ENCODE measurements around the gene CEP83. TPM values are rescaled to one million over a fixed set of nuclear protein-coding genes. Genes with fewer than 3 reads are reported as not detected.

The CEP83 gene
- polyA plus RNA-seq, 1 donor (not counting 4 experiments of a cell fraction or from before 2014, with no cell fraction given), result 9.5 TPM

DNA sequence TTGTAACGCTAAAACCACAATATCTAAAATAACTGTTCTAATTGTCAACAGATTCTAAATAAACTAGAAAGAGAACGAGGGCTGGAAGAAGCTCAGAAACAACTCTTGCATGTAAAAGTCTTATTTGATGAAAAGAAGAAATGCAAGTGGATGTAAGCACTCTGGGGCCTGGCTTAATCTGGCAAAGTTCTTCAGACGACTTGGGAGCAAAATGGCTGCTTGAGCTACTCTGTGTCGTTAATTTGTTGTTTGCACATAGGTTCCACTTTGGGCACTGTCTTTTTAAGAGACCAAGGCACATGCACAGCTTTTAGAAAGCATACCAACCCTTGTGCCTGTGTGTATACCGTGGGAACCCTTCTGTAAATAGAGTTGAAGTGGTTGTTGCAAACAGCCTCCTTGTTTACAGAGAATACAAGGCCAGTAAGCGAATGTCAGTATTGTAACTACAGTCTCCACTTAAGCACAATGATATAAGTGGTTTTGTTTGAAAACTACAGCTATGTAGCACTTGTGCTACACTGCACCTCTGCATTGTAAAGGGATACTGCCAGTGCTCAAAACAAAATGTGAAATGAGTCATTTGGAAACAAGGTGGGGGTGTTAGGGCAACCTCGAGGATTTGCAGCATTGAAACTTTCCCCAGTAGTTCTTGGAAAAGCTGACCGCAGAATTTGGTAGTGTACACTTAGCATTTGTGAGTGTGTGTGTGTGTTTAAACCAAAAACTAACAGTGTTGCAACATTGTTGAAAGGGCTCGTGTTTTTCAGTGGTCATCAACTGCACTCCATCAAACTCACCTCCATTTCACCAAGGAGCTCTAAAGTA is 154.3 kb downstream of the CEP83 start:
- no peaks in the 10 kb centered on the region for H3K27me3 ChIP-seq (ENCODE audit: control insufficient read depth, extremely low read depth, insufficient read depth, low read length)
- dilution Hi-C loops (cut with MboI; ENCODE audit: extremely low pct_ligation_motif_present, low sequenced_read_pairs), result no loop called here
- TF ChIP-seq EZH2 (IDR thresholded peaks at IDR 0.05; ENCODE audit: low read length), result no peak
- TF ChIP-seq, protein P1, sequence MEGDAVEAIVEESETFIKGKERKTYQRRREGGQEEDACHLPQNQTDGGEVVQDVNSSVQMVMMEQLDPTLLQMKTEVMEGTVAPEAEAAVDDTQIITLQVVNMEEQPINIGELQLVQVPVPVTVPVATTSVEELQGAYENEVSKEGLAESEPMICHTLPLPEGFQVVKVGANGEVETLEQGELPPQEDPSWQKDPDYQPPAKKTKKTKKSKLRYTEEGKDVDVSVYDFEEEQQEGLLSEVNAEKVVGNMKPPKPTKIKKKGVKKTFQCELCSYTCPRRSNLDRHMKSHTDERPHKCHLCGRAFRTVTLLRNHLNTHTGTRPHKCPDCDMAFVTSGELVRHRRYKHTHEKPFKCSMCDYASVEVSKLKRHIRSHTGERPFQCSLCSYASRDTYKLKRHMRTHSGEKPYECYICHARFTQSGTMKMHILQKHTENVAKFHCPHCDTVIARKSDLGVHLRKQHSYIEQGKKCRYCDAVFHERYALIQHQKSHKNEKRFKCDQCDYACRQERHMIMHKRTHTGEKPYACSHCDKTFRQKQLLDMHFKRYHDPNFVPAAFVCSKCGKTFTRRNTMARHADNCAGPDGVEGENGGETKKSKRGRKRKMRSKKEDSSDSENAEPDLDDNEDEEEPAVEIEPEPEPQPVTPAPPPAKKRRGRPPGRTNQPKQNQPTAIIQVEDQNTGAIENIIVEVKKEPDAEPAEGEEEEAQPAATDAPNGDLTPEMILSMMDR (optimal IDR thresholded peaks at IDR 0.05 in 1 of 3, IDR thresholded peaks at IDR 0.05 in 1 of 3, conservative IDR thresholded peaks at IDR 0.05 in 1 of 3; ENCODE audit: extremely low read depth in 1 of 3, insufficient read depth in 2 of 3, low read length in 3 of 3), result no peak
- no peaks in the 10 kb centered on the region for H3K79me2 ChIP-seq (ENCODE audit: control insufficient read depth, insufficient read depth, low read length)
- no peak overlapping the region for H3K9ac ChIP-seq (ENCODE audit: control insufficient read depth, extremely low read depth, insufficient read depth, low read length)
- no peak overlapping the region for H3K4me3 ChIP-seq (ENCODE audit: control insufficient read depth in 2 of 3, extremely low read depth in 1 of 3, insufficient read depth in 2 of 3, low read depth in 1 of 3, low read length in 3 of 3)
- DNase-seq (ENCODE audit: low read depth, low spot score) (no peak), FAIRE-seq (no peak)
- no peak overlapping the region for H3K27ac ChIP-seq (ENCODE audit: control insufficient read depth, insufficient read depth, low read length)
- no peaks in the 10 kb centered on the region for H3K9me1 ChIP-seq (ENCODE audit: control insufficient read depth, extremely low read depth, insufficient read depth, low read length)
- peaks cover 3 to 5% of the 10 kb centered on the region in 2 experiments for H3K36me3 ChIP-seq (ENCODE audit: control insufficient read depth in 2 of 2, extremely low read depth in 1 of 2, insufficient read depth in 2 of 2, low read length in 2 of 2)
- no peaks in the 10 kb centered on the region for H4K20me1 ChIP-seq (ENCODE audit: control insufficient read depth, extremely low read depth, insufficient read depth, low read length)
- no peaks in the 10 kb centered on the region for H3K4me1 ChIP-seq (ENCODE audit: control insufficient read depth, extremely low read depth, insufficient read depth, low read length)
- H3K4me2 ChIP-seq (ENCODE audit: control insufficient read depth, extremely low read depth, insufficient read depth, low read depth, low read length), result no peak overlapping the region
- no peaks in the 10 kb centered on the region for H3K9me3 ChIP-seq (ENCODE audit: control insufficient read depth, low read depth, low read length)
- H2AFZ ChIP-seq (ENCODE audit: control insufficient read depth, low read length), result no peak overlapping the region

DNA sequence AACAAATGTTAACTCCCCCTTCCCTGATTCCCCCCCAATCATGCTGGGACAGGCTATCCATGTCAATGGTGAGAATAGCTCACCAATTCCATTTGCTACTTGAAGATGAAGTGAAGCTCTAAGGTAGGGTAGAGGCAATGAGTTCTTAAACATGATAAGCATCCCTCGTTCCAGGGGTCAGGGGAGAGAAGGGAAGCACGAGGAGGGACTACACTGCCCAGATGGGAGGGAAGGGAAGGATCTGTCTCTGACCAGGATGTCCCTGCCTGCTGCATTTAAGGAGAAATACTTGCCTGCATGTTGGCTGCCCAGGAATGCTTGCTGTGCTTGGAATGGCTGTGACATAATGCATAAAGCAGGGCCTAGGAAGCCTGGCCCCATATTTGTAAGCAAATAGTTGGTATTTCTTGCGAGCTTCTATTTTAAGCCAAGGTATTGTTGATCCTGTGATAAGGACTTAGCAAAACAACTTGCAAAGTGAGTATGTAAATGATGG is 155.1 kb downstream of the CEP83 start:
- no peaks in the 10 kb centered on the region for H3K27me3 ChIP-seq (ENCODE audit: control insufficient read depth, extremely low read depth, insufficient read depth, low read length)
- H3K4me2 ChIP-seq (ENCODE audit: control insufficient read depth, extremely low read depth, insufficient read depth, low read depth, low read length), result no peak overlapping the region
- no peaks in the 10 kb centered on the region for H4K20me1 ChIP-seq (ENCODE audit: control insufficient read depth, extremely low read depth, insufficient read depth, low read length)
- FAIRE-seq (no peak), DNase-seq (ENCODE audit: low read depth, low spot score) (no peak)
- no peaks in the 10 kb centered on the region for H3K9me1 ChIP-seq (ENCODE audit: control insufficient read depth, extremely low read depth, insufficient read depth, low read length)
- no peaks in the 10 kb centered on the region for H3K4me1 ChIP-seq (ENCODE audit: control insufficient read depth, extremely low read depth, insufficient read depth, low read length)
- TF ChIP-seq EZH2 (IDR thresholded peaks at IDR 0.05; ENCODE audit: low read length), result no peak
- TF ChIP-seq, protein P1 (optimal IDR thresholded peaks at IDR 0.05 in 1 of 3, IDR thresholded peaks at IDR 0.05 in 1 of 3, conservative IDR thresholded peaks at IDR 0.05 in 1 of 3; ENCODE audit: extremely low read depth in 1 of 3, insufficient read depth in 2 of 3, low read length in 3 of 3), result no peak
- H3K79me2 ChIP-seq (ENCODE audit: control insufficient read depth, insufficient read depth, low read length), result no peaks in the 10 kb centered on the region
- peaks cover 5 to 6% of the 10 kb centered on the region in 2 experiments for H3K36me3 ChIP-seq (ENCODE audit: control insufficient read depth in 2 of 2, extremely low read depth in 1 of 2, insufficient read depth in 2 of 2, low read length in 2 of 2)
- dilution Hi-C loops (cut with MboI; ENCODE audit: extremely low pct_ligation_motif_present, low sequenced_read_pairs), result no loop called here
- H3K27ac ChIP-seq (ENCODE audit: control insufficient read depth, insufficient read depth, low read length), result no peak overlapping the region
- no peak overlapping the region for H3K4me3 ChIP-seq (ENCODE audit: control insufficient read depth in 2 of 3, extremely low read depth in 1 of 3, insufficient read depth in 2 of 3, low read depth in 1 of 3, low read length in 3 of 3)
- H3K9ac ChIP-seq (ENCODE audit: control insufficient read depth, extremely low read depth, insufficient read depth, low read length), result no peak overlapping the region
- no peak overlapping the region for H2AFZ ChIP-seq (ENCODE audit: control insufficient read depth, low read length)
- H3K9me3 ChIP-seq (ENCODE audit: control insufficient read depth, low read depth, low read length), result no peaks in the 10 kb centered on the region
